NCI-H526 treated with DMSO at 0.1 percent for 48 hours (cell line): ENCODE data around the gene SLPI.

Experiments
- DNase-seq: peaks from one replicate; lab custom pipeline; 2025; lab: John Stamatoyannopoulos, UW

The SLPI gene

DNA sequence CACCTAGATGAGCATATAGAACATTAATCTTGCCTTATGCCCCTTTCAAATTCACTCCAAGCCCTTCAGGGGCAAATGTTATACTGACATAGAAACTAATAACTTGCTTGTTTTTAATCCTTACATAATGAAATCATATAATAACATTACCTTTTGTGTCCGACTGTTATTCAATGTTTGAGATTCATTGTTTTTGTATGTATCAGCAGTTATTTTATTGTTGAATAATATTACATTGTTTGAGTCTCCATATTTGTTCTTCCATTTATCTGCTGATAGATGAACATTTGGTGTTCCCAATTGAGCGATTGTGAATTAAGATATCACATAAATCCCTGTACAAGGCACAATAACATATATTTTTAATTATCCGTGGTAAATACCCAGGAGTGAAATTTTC is 41.5 kb downstream of the SLPI start:
- no peak for DNase-seq

DNA sequence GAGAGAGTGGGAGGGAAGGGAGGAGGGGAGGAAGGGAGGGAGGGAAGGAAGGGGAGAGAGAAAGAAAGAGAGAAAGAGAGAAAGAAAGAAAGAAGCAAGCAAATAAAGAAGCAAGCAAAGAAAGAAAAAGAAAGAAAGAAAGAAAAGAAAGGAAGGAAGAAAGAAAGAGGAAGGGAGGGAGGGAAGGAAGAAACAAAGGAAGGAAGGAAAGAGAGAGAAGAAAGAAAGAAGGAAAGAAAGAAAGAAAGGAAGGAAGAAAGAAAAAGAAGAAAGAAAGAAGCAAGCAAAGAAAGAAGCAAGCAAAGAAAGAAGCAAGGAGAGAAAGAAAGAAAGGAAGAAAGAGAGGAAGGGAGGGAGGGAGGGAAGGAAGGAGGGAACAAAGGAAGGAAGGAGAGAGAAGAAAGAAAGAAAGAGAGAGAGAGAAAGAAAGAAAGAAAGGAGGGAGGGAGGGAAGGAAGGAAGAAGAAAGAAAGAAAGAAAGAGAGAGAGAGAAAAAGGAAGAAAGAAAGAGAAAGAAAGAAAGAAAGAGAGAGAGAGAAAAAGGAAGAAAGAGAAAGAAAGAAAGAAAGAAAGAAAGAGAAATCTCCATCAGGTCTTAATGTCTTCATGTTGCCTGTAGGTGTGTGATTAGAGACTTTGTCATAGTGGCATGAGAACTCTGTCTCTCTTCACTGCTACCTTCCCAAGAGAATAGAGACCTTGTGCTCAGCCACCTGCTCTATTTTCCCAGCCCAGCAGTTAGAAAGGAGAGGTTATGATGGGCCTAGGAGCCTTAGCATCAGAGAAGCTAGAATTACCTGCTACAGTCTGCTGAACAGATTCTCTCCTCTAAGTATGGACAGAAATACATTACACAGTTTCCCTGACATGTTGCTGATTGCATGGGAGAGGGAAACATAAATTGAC is 42.5 kb downstream of the SLPI start:
- DNase-seq: no peak

GRCh38 chr20:45209924-45210323 is 44.4 kb downstream of the SLPI start:
- DNase-seq: no peak

GRCh38 chr20:45206725-45207124 is 47.6 kb downstream of the SLPI start, which contains the start of gene SEMG1:
Gene SEMG1, plus strand, starts transcription at chr20:45207033. Its CDS starts 21 bp downstream, at chr20:45207054.
- DNase-seq: no peak
